ACC112 (cell line): ENCODE measurements around the gene LARGE1.

ENCODE experiments used
- H2AFZ ChIP-seq: fragments of 200-600 bp; sonication (generic); one replicate; pipeline ENCODE4 v1.6.0; 2017; ENCODE audit warnings: antibody characterized with exemption, low read length; ENCODE audit not compliant: unreplicated experiment
- H3K27ac ChIP-seq: fragments of 200-600 bp; sonication (generic); 2 replicates; pipeline ENCODE4 v1.5.1; 2014; ENCODE audit warnings: low read depth, mild to moderate bottlenecking, antibody characterized with exemption, low read length, moderate library complexity
- H3K27me3 ChIP-seq: fragments of 200-600 bp; sonication (generic); 2 replicates; pipeline ENCODE4 v1.6.1; 2014; ENCODE audit warnings: mild to moderate bottlenecking, antibody characterized with exemption, low read length, moderate library complexity, mixed read lengths; ENCODE audit not compliant: insufficient read depth
- H3K36me3 ChIP-seq: fragments of 200-600 bp; sonication (generic); 2 replicates; pipeline ENCODE4 v1.6.1; 2016; ENCODE audit warnings: mild to moderate bottlenecking, antibody characterized with exemption, low read length, moderate library complexity, mixed read lengths; ENCODE audit not compliant: insufficient read depth
- H3K4me1 ChIP-seq: fragments of 200-600 bp; sonication (generic); one replicate; pipeline ENCODE4 v1.6.1; 2016; ENCODE audit warnings: low read length, mixed read lengths; ENCODE audit not compliant: insufficient read depth, unreplicated experiment, control insufficient read depth
- H3K4me3 ChIP-seq: fragments of 200-600 bp; sonication (generic); 2 replicates; pipeline ENCODE4 v1.5.1; 2014; ENCODE audit warnings: mild to moderate bottlenecking, low read depth, low read length
- H3K79me2 ChIP-seq: fragments of 200-600 bp; sonication (generic); one replicate; pipeline ENCODE4 v1.6.0; 2016; ENCODE audit warnings: low read length; ENCODE audit not compliant: control insufficient read depth, unreplicated experiment, insufficient read depth

LARGE1 gene

DNA sequence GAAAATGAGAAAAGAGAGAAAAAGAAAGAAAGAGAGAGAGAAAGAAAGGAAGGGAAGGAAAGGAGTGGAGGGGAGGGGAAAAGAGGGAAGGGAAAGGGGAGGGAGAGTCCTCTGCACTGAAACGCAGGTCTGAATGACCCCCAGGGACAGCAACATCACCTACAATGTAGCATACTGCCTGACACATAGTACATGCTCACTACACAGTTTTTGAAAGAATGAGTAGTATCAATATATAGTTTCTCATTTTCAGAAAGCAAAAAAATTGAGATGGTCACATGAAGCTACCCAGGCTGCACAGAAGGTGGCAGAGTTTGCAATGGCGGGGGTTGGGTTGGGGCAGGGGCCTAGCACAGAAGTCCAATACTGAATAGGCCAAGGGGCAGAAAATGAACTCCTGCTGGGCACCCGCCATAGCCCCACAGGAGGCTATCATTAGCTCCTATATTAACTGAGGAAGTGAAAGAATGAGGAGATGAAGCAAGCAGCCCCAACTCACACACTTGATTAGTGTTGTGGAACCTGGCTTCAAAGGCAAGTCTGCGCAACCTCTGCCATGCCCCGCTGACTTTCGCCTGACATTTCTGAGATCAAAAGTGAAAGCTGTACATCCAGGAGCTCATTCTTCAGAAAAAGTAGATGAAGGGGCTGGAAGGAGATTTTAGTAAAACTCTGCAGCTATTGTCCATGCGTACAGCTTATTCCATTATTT lies 620.9 kb downstream of the LARGE1 start:
- no peaks in the 10 kb centered on the region for H3K79me2 ChIP-seq
- no peak overlapping the region for H2AFZ ChIP-seq
- no peaks in the 10 kb centered on the region for H3K36me3 ChIP-seq
- H3K27me3 ChIP-seq, result no peaks in the 10 kb centered on the region
- no peak overlapping the region for H3K27ac ChIP-seq
- no peaks in the 10 kb centered on the region for H3K4me1 ChIP-seq
- H3K4me3 ChIP-seq, result no peak overlapping the region

DNA sequence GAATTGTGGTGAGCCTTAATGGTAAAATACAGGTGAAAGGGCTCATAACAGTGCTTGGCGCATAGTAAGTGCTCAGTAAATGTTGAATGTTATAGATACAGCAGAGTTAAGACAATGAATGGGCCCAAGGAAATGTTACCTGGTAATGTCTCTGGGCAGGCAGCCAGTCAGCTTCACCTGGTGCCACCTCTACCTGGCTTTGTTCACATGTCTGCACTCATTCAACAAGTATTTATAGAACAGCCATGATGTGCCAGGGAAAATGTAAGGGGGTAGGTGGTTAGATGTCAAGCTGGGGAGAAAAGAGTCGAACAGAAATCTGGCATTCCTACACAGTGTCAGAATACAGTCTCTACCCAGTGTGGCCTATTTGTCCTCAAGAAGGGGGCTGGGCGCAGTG lies 623.3 kb downstream of the LARGE1 start:
- Histone ChIP-seq H2AFZ (no peak overlapping the region), H3K4me3 (no peak overlapping the region), H3K27ac (no peak overlapping the region), H3K79me2 (no peaks in the 10 kb centered on the region), H3K36me3 (no peaks in the 10 kb centered on the region), H3K4me1 (no peaks in the 10 kb centered on the region), H3K27me3 (no peaks in the 10 kb centered on the region)

DNA sequence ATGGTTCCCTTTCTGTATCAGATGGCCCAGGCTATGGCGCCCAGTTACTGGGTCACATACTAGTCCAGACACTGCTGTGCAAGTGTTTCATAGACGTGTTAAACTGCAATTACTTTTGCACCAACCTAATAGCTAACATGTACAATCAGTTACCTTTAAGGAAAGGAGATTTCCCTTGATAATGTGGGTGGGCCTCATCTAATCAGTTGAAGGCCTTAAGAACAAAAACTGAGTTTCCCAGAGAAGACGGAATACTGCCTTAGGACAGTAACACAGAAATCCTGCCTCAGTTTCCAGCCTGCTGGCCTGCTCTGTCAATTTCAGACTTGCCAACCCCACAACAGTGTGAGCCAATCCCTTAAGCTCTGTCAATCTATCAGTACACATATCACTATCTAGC lies 632.2 kb downstream of the LARGE1 start:
- no peak overlapping the region for H3K4me3 ChIP-seq

DNA sequence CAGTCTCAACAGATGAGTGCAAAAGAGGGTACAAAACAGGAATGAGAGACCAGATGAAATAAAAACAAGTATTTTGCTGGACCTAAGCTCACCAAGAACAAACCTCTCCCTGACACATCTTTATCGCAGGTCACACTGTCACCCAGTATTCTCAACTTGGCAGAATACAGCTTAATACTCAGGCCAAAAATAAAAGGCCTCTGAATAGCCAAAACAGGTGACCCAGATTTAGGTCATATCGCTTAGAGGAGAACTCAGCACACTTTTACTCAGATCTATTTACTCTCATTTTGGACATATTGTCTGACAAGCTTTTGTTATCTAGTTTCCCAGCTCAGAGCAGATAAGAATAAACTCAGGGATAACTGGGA lies 645.2 kb downstream of the LARGE1 start:
- Histone ChIP-seq H3K4me1 (no peaks in the 10 kb centered on the region), H3K36me3 (no peaks in the 10 kb centered on the region), H3K4me3 (no peak overlapping the region), H3K79me2 (no peaks in the 10 kb centered on the region), H3K27me3 (no peaks in the 10 kb centered on the region), H2AFZ (no peak overlapping the region), H3K27ac (no peak overlapping the region)

More for the DNA sequence above, 632.2 kb downstream of the LARGE1 start:
- H3K27ac ChIP-seq, result no peak overlapping the region
- no peak overlapping the region for H2AFZ ChIP-seq
- H3K79me2 ChIP-seq, result no peaks in the 10 kb centered on the region
- H3K4me1 ChIP-seq, result no peaks in the 10 kb centered on the region
- H3K36me3 ChIP-seq, result no peaks in the 10 kb centered on the region
- H3K27me3 ChIP-seq, result no peaks in the 10 kb centered on the region

DNA sequence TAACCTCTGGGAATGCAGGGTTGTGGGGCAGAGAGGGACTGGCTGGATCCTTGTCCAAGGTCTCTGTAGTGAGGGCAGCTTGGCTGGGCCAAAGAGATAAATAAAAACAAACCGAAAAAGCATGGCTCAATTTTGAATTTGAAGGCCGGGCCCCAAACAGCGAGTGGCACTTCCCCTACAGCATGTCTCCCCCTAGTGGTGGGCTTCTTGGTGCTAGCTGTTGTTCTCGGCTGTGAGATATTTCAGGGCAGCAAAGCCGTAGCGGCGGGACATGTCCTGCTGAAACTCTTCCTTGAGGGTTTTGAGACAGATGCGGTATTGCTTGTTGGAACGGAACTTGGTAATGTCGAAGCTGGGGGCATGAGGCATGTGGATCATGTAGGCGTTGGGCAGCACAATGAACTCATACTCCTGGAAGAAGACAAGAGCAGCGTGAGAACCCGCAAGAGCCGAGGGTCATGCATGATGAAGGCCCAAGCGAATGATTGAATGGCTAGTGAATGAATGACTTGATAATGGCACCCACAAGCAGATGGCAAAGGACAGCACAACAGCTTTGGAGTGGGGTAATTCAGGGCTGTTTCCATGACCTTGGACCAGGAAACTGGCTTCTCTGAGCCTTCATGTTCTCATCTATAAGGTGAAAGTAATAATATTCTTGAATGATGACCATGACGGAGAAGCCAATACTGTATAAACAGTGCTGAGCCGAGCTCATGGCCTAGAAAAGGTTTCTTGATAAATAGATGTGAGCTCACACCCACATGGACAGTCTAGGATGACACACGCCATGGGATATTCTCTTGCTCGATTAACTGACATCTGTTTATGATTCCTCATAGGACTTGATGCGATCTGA lies 645.8 kb downstream of the LARGE1 start:
- H3K4me3 ChIP-seq, result no peak overlapping the region
- no peaks in the 10 kb centered on the region for H3K36me3 ChIP-seq
- H3K79me2 ChIP-seq, result no peaks in the 10 kb centered on the region
- H3K4me1 ChIP-seq, result no peaks in the 10 kb centered on the region
- no peak overlapping the region for H3K27ac ChIP-seq
- H2AFZ ChIP-seq, result no peak overlapping the region
- H3K27me3 ChIP-seq, result no peaks in the 10 kb centered on the region

DNA sequence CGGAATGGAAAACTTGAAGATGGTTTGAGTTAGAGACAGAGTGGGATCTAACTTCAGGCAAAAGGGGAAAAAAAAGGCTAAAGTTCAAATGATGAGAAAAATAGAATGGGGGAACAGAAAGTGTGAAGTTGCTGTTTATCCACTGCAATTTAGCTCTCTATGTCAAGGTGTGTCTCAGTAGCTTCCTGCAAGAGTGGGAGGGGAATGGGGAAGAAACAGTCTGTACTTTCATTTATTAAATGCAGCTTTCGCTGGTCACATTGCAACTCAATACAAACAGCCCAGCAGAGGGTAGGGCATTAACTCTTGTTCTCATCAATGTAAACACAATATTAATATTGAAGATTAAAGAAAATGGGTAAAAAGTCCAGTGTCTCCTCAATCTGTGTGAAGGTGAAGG lies 647.4 kb downstream of the LARGE1 start:
- no peaks in the 10 kb centered on the region for H3K27me3 ChIP-seq
- no peaks in the 10 kb centered on the region for H3K4me1 ChIP-seq
- no peak overlapping the region for H2AFZ ChIP-seq
- no peak overlapping the region for H3K27ac ChIP-seq
- no peaks in the 10 kb centered on the region for H3K36me3 ChIP-seq
- no peaks in the 10 kb centered on the region for H3K79me2 ChIP-seq
- no peak overlapping the region for H3K4me3 ChIP-seq

DNA sequence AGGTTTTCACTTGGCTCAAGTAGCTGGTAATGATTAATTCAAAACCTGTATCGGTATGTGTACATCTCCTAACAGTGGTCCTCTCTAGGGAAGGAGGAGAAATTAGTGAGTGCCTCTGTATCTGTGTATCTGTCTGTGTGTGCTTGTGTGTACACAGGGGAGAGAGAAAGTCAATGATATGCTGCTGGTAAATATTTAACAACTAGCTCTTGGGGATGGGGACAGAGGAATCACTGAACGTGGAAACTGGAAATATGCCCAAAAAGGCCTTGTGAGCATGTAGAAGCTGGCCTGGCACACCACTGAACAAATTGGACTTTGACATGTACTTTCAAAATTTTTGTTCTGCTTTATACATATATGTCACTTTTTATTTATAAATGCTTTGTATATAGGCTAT lies 648.1 kb downstream of the LARGE1 start:
- no peaks in the 10 kb centered on the region for H3K4me1 ChIP-seq
- no peak overlapping the region for H3K4me3 ChIP-seq
- no peaks in the 10 kb centered on the region for H3K36me3 ChIP-seq
- H3K27ac ChIP-seq, result no peak overlapping the region
- no peak overlapping the region for H2AFZ ChIP-seq
- H3K27me3 ChIP-seq, result no peaks in the 10 kb centered on the region
- H3K79me2 ChIP-seq, result no peaks in the 10 kb centered on the region

DNA sequence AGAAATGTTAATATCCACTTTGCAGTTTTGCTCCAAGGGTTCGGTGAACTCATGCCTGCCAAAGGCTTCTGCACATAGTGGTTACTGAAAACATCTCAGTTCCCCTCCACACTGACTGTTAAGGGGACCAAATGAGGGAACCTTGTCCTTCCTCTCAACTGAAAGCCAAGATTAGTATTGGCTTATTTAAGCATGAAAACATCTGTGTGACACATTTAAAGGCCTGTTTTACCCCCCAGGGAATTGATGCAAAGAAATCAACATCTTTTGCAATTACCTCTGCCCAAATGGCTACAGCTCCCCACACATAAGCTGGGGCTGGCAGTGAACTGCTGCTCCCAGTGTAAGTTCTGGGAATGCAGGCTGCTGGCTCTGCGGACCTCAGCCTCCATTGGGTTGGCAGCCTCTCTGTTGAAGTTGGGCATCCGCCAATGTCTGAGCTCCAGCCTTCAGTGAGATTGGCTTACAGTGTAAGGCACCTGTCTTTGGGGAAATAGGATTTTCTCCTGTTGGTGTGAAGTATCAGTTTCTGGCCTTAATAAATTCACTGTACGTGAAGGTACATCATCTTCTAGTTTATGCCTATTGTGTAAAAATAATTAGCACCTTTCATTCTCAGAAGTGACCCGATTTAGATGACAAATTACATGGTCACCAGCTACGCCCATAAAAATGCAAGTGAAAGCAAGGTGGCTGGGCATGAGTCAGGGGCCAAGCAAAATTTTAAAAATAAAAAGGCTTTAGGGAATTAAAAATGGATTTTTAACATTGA lies 648.7 kb downstream of the LARGE1 start:
- Histone ChIP-seq H3K4me3 (no peak overlapping the region), H3K4me1 (no peaks in the 10 kb centered on the region), H2AFZ (no peak overlapping the region), H3K27me3 (no peaks in the 10 kb centered on the region), H3K79me2 (no peaks in the 10 kb centered on the region), H3K36me3 (no peaks in the 10 kb centered on the region), H3K27ac (no peak overlapping the region)

DNA sequence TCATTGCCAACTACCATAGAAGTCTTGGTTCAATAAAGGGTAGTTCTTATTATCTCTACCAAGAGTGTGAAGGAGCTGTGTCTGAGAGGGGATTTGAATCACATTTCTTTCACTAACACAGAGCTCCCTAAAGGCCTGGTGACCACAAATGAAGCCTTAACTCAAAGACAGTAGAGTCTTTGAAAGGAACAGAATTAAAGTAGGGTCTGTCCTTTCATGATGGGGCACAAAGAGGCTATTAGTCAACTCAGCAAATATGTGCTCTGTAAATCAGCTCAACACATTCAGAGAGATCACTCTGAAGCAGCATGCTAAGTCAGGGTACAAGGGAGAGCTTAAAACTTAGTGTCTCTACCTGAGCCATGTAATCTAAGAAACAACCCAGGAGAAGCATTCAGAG lies 649.7 kb downstream of the LARGE1 start:
- H3K4me3 ChIP-seq, result no peak overlapping the region
- H3K27me3 ChIP-seq, result no peaks in the 10 kb centered on the region
- H3K4me1 ChIP-seq, result no peaks in the 10 kb centered on the region
- H3K36me3 ChIP-seq, result no peaks in the 10 kb centered on the region
- no peak overlapping the region for H3K27ac ChIP-seq
- H3K79me2 ChIP-seq, result no peaks in the 10 kb centered on the region
- H2AFZ ChIP-seq, result no peak overlapping the region

DNA sequence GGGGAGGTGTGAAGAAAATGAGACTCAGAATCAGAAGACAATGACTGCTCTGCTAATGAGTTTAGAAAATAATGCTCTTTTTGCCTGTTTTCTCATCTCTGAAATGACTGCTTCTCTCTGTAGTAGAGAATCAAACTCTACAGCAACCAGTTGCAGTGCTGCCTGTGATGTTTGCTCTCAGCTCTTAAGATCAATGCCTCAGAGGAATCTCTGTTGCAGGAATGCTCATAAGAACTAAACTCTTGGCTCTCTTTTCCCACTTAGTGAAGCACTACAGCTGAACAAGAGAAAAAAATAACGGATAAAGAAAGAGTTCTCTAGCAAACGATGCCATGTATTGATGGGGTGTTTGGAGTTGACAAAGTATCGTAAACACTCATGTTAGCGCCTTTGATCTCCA lies 658.6 kb downstream of the LARGE1 start:
- H3K27ac ChIP-seq, result no peak overlapping the region
- no peaks in the 10 kb centered on the region for H3K4me1 ChIP-seq
- H3K36me3 ChIP-seq, result no peaks in the 10 kb centered on the region
- no peak overlapping the region for H2AFZ ChIP-seq
- no peaks in the 10 kb centered on the region for H3K79me2 ChIP-seq
- H3K4me3 ChIP-seq, result no peak overlapping the region
- no peaks in the 10 kb centered on the region for H3K27me3 ChIP-seq
